ENCODE data around the gene EXOSC6.
"Not testable (repeated sequence)": the region's sequence is repeated elsewhere in the genome, so short reads cannot be mapped to it uniquely, and the experiment has no call there.

EXOSC6 gene

GRCh38 chr16:70206382-70206781, 45.4 kb downstream of the EXOSC6 start:
- DNase-seq; intact Hi-C loops (cut with DNase I): not testable (repeated sequence)

GRCh38 chr16:70204668-70205405, 46.9 kb downstream of the EXOSC6 start:
- DNase-seq; intact Hi-C loops (cut with DNase I): not testable (repeated sequence)

GRCh38 chr16:70204010-70204409, 47.7 kb downstream of the EXOSC6 start:
- intact Hi-C loops (cut with DNase I); DNase-seq: not testable (repeated sequence)

GRCh38 chr16:70203508-70203907, 48.2 kb downstream of the EXOSC6 start:
- DNase-seq; intact Hi-C loops (cut with DNase I): not testable (repeated sequence)

GRCh38 chr16:70200063-70200462, 51.7 kb downstream of the EXOSC6 start:
- DNase-seq; intact Hi-C loops (cut with DNase I): not testable (repeated sequence)

GRCh38 chr16:70199170-70199569, 52.6 kb downstream of the EXOSC6 start:
- DNase-seq; intact Hi-C loops (cut with DNase I): not testable (repeated sequence)

- intact Hi-C loops (cut with DNase I); DNase-seq: not testable (repeated sequence)
Observed at GRCh38 chr16:70198666-70199065, 53.1 kb downstream of the EXOSC6 start.

GRCh38 chr16:70198230-70198629, 53.5 kb downstream of the EXOSC6 start:
- intact Hi-C loops (cut with DNase I) = not testable (repeated sequence)
- DNase-seq = peak in 2 of 42 donors; percentile 8 to 19

GRCh38 chr16:70197611-70198010, 54.1 kb downstream of the EXOSC6 start:
- DNase-seq; intact Hi-C loops (cut with DNase I): not testable (repeated sequence)

Data from head of caudate nucleus (tissue), 42 donors.